CD1c-positive myeloid dendritic cell (primary cell): ENCODE data around the gene MRPS25.
"Not testable (repeated sequence)": the region's sequence is repeated elsewhere in the genome, so short reads cannot be mapped to it uniquely, and the experiment has no call there.

Source experiments
- DNase-seq: peaks from one replicate; pipeline ENCODE4 v3.0.0-alpha.2; 2016; ENCODE audit errors: extremely low spot score

MRPS25 gene

DNA sequence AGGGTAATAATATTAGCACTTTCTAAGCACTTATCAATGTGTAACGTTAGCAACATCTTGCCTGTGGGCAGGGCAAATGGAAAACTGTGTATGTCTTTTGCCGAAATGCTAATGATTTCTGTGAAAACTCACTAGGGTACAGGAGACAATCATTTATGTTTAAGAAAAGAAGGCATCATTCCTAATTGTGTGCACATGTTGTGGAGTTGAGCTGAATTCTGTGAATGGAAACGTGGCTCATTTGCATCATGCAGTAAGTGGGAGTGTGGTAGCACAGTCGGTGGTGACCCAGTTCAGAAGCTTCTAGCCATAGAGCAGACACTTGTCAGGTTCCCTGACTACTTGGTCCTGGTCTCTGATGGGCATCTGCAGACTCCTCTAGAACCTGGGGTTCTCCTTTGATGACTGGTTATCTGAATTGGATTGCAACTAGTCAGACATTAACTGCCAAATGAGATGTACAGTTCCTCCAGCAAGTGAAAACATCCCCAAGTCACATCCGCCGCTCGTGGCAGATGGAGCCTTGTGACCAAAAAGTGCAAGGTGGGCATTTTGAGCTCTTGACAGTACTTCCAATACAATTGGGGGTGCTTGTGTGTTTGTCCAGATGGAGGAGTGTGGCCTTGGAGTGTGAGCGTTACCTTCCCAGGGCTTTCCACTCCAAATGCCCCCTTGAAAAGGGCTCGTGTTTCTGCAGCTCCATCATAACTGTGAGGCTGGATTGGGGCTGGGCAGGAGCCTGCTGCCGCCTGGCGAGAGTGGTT lies 21.5 kb downstream of the MRPS25 start:
- no peak for DNase-seq

DNA sequence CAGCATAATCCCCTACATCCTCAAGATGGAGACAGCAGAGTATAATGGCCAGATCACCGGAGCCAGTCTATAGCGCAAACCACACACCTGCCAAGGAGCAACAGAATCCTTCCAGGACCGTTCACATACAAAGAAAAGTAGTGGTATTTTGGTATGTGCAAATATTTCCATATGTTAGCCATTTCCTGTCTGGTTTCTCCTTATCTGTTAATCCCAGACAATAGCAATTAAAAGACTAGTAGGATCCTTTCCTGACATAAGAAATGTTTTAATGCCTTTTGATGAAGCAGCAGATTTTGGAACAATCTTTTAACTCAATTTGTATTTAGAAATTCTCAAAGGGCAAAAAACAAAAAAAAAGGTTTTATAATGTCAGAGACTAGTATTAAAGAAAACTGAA lies 22.2 kb downstream of the MRPS25 start:
- DNase-seq: no peak

- no peak for DNase-seq
These were observed 23.2 kb downstream of the MRPS25 start for GRCh38 chr3:15041950-15042349.

DNA sequence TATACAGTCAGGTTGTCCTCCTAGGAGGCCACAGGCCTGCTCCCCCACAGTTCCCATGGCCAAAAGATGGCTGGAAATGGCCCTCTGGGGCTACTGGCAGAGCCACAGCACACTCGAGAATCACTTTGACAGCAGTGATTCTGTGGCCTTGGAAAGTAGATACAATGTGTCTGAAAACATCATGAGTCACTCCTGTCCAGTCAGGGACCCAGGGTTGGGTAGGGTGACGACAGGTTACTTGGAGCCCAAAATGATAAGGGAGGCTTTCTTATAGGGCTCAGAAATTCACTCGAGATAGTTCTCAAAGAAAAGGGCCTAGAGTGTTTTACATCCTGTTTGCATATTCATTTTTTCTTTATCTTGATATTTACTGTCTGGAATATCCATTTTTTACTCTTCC lies 24.3 kb downstream of the MRPS25 start:
- no peak for DNase-seq

DNA sequence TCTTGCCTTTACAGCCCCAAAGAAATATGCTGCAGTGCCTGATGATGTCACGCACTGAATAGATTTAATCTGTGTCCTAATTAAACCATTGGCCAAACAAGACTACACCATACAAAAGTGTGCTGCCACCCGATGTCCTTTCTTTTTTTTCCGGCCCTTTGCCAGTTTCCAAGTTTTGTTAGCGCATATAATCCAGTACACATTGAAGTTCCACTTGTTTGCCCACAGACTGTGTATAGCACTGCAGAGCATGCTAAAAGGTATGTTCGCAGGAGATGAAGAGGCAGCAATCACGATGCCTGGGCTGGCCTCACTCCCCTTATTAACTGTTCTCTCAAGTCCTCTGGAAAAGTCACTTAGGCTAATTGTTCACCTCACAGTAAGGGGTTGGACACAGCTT lies 26.8 kb downstream of the MRPS25 start:
- no peak for DNase-seq

GRCh38 chr3:15033103-15033502 lies 32.0 kb downstream of the MRPS25 start:
- no peak for DNase-seq

DNA sequence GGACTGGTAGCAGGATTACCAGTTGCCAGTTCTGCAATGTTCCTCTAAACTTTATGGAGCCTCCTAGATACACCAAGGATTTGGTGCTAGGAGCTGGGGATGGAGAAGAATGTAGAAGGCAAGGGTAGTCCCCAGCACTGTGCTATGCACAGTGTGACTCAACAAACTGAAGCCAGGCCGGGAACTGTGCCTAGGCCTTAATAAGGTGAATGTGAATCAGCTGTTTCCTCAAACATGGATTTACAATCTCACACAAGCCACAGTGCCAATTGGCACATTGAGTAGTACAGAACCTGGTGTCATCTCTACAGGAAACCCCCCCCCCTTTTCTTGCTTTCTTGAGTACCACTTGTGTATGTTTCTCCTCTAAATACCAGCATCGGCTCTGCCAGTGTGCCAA lies 32.5 kb downstream of the MRPS25 start:
- no peak for DNase-seq

DNA sequence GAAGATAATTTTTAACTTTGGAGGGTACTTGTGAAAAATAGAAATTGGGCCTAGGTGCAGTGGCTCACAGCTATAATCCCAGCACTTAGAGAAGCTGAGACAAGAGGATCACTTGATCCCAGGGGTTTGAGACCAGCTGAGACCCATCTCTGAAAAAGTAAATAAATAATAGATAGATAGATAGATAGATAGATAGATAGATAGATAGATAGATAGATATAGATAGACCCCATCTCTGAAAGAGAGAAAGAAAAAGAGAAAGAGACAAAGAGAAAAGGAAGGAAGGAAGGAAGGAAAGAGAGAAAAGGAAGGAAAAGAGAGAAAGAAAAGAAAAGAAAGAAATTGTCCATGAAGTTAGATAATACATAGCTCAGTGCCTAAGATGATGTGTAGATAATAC lies 35.5 kb downstream of the MRPS25 start:
- no peak for DNase-seq

DNA sequence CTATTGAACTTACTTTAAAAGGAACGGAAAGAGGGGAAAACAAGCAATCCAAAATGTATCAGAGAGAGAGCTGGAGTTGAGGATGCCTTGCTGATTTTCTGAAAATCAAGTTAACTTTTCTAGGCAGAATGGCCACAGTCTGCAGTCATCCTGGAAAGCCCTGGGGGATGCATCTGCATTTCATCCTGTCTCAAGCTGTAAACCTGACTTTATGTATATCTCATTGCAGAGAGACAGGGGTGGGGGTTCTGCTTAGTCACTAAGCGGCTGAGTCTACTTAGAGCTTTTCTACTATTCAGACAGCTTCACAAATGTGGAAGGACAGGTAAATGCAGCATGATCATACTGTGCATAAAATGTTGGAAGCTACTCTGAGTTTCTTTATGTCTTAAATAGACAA lies 41.4 kb downstream of the MRPS25 start:
- no peak for DNase-seq

DNA sequence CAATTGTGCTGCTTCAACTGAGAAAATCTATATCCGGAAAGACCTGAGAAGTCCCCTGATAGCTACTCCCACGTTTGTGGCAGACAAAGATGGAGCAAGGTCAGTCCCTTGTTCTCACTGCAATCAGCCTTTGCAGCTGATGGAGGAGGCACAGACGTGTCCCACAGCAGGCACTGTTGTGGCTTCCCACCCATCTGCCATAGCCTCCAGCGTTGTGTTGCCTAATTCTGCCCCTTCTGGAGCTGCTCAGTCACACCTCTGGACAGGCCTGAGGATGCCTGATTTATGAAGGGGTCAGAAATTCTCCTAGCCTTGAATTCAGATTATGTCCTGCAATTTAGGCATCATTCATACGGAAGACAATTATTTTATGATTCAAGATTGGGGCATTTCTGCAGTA lies 41.9 kb downstream of the MRPS25 start:
- no peak for DNase-seq

DNA sequence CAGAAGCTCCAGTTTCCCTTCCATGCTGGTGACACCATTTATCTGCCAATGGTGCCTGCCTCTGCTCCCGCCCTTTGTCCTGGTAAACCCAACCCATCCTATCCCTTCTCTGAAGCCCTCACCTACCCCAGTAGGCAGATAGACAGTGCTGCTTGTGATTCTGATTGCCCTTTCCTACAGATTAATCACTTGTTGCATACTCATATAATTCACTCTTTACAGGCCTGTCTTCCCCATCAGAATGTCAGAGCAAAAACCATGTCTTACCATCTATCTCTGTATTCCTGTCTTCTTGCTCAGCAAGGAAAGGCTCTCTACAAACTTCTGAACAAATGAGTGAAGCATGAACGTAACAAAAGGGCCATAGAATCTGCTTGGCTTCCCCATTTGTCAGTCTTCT lies 47.9 kb downstream of the MRPS25 start:
- no peak for DNase-seq

- no peak for DNase-seq
These were observed 49.7 kb downstream of the MRPS25 start for GRCh38 chr3:15015456-15015855.

DNA sequence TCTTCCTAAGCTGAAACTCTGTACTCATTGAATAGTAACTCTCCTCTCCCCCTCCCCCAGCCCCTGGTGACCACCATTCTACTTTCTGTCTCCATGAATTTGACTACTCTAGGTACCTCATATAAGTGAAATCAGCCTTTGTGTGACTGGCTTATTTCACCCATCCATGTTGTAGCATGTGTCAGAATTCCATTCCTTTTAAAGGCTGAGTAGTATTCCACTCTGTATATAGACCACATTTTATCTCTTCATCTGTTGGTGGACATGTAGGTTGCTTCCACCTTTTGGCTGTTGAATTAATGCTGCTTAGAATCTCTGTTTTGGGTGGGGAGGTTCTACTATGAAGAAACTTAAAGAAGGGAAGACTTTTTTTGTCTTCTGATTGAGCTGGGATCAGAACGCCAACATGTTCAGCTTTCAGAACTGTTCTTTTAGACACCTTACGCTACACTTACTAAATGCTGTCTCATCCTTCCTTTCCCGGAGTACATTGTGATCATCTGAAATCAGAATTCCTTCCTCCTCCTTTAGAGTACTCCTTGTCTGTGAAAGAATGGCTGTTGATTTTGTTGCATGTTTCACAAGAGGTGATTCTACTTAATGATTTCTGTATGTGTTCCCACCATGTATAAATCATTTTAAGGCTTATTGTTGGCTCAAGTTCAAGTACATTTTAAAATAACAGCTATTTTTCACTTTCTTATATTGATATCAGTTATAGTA lies 50.3 kb downstream of the MRPS25 start:
- DNase-seq: no peak

- DNase-seq: no peak
These were observed 53.9 kb downstream of the MRPS25 start for GRCh38 chr3:15011174-15011573.

DNA sequence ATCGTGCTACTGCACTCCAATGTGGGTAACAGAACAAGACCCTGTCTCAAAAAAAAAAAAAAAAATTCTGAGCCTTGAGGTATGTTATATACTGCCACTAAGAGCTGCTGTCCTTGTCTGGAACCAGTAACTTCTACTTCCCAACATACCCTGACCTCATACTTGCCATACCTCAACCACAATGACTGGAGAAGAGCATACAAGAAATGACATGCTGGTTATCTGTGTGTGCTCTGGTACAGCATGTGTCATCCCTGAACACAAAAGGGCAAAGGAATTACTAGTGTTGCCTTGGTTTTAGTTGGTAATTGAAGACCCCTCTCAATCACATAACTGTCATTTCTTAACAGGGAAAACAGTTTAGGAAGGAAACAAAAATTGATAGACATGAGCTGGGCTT lies 54.5 kb downstream of the MRPS25 start:
- DNase-seq: no peak

- no peak for DNase-seq
These were observed 55.9 kb downstream of the MRPS25 start for GRCh38 chr3:15009167-15009566.

- DNase-seq: no peak
These were observed 57.4 kb downstream of the MRPS25 start for GRCh38 chr3:15007681-15008141.

GRCh38 chr3:14999182-14999581 lies 65.9 kb downstream of the MRPS25 start:
- not testable (repeated sequence) for DNase-seq
